Karpas-422 (cell line): Measurements from ENCODE around the gene FUOM. TPM values are rescaled to one million over a fixed set of nuclear protein-coding genes. Genes with fewer than 3 reads are reported as not detected.
A peak's percentile ranks its signal among the peaks of the same experiment; 100 is the strongest.

Experiments
- DNase-seq: peaks from one replicate; pipeline ENCODE4 v3.0.0-alpha.2; 2015
- H2AFZ ChIP-seq: fragments of 200-600 bp; sonication (generic); 2 replicates; pipeline ENCODE4 v1.6.1; 2014; ENCODE audit warnings: antibody characterized with exemption, low read length, mixed read lengths
- H3K27ac ChIP-seq: fragments of 200-600 bp; sonication (generic); 2 replicates; pipeline ENCODE4 v1.5.1; 2014; ENCODE audit warnings: mild to moderate bottlenecking, low read length, moderate library complexity
- H3K27me3 ChIP-seq: fragments of 200-600 bp; sonication (generic); 2 replicates; pipeline ENCODE4 v1.6.1; 2014; ENCODE audit warnings: low read length, mixed read lengths
- H3K36me3 ChIP-seq: fragments of 200-600 bp; sonication (generic); 2 replicates; pipeline ENCODE4 v1.6.1; 2014; ENCODE audit warnings: low read length, mixed read lengths; ENCODE audit not compliant: insufficient read depth
- H3K4me1 ChIP-seq: fragments of 200-600 bp; sonication (generic); 2 replicates; pipeline ENCODE4 v1.6.1; 2014; ENCODE audit warnings: mild to moderate bottlenecking, low read length, mixed read lengths
- H3K4me2 ChIP-seq: fragments of 200-600 bp; sonication (generic); 2 replicates; pipeline ENCODE4 v1.6.1; 2014; ENCODE audit warnings: low read length, low read depth, mild to moderate bottlenecking; ENCODE audit not compliant: poor library complexity, severe bottlenecking
- H3K4me3 ChIP-seq: fragments of 200-600 bp; sonication (generic); 2 replicates; pipeline ENCODE4 v1.5.1; 2014; ENCODE audit warnings: mild to moderate bottlenecking, antibody characterized with exemption, low read length, mixed read lengths
- H3K79me2 ChIP-seq: fragments of 200-600 bp; sonication (generic); 2 replicates; pipeline ENCODE4 v1.6.1; 2014; ENCODE audit warnings: mild to moderate bottlenecking, low read length, mixed read lengths
- H3K9ac ChIP-seq: fragments of 200-600 bp; sonication (generic); 2 replicates; pipeline ENCODE4 v1.6.0; 2014; ENCODE audit warnings: low read length
- H3K9me2 ChIP-seq: fragments of 200-600 bp; sonication (generic), shearing (Covaris generic); replicated peaks from 2 replicates; pipeline ENCODE4 v1.6.0; 2014; ENCODE audit warnings: mild to moderate bottlenecking, low read length, moderate library complexity; ENCODE audit not compliant: insufficient read depth
- H3K9me3 ChIP-seq: fragments of 300-700, 200-600 bp; sonication (generic); 2 replicates; pipeline ENCODE4 v1.6.1; 2014; ENCODE audit warnings: low read length, mixed read lengths
- H4K20me1 ChIP-seq: fragments of 200-600 bp; sonication (generic); 2 replicates; pipeline ENCODE4 v1.6.1; 2014; ENCODE audit warnings: mild to moderate bottlenecking, antibody characterized with exemption, low read length, low read depth; ENCODE audit not compliant: insufficient read depth
- total RNA-seq: library from RNA; depleted of rRNA; stranded (reverse); fragments of >200 nt; shearing (Covaris generic); gene quantifications from 2 replicates; pipeline ENCODE4 v1.2.3, GENCODE V29; 2014; ENCODE audit warnings: low replicate concordance

The FUOM gene
- total RNA-seq, 1 experiment from 2014 or later, result 0.97 TPM

GRCh38 chr10:133359972-133360610 is 2.3 kb upstream of the FUOM start:
- no peak overlapping the region for H3K9ac ChIP-seq
- DNase-seq, result no peak
- H3K4me2 ChIP-seq, result no peak overlapping the region
- H3K36me3 ChIP-seq, result no peaks in the 10 kb centered on the region
- H3K27me3 ChIP-seq, result no peaks in the 10 kb centered on the region
- peaks cover 5% of the 10 kb centered on the region; the same call in 1 of the 2 replicates for H3K4me1 ChIP-seq
- no peak overlapping the region for H2AFZ ChIP-seq
- H3K9me2 ChIP-seq, result no peaks in the 10 kb centered on the region
- H3K4me3 ChIP-seq, result no peak overlapping the region
- H4K20me1 ChIP-seq, result no peaks in the 10 kb centered on the region
- no peaks in the 10 kb centered on the region for H3K9me3 ChIP-seq
- no peak overlapping the region for H3K27ac ChIP-seq
- no peaks in the 10 kb centered on the region for H3K79me2 ChIP-seq

- H2AFZ ChIP-seq, result no peak overlapping the region
- DNase-seq, result no peak
- no peak overlapping the region for H3K9ac ChIP-seq
Measured at GRCh38 chr10:133359554-133359971, 1.7 kb upstream of the FUOM start.

GRCh38 chr10:133358925-133359310 is 1.1 kb upstream of the FUOM start:
- no peak overlapping the region for H3K4me2 ChIP-seq
- H3K36me3 ChIP-seq, result no peaks in the 10 kb centered on the region
- H3K27me3 ChIP-seq, result no peaks in the 10 kb centered on the region
- no peak overlapping the region for H3K9ac ChIP-seq
- H3K9me3 ChIP-seq, result no peaks in the 10 kb centered on the region
- H3K4me3 ChIP-seq, result no peak overlapping the region
- H3K4me1 ChIP-seq, result peaks cover 5% of the 10 kb centered on the region; the same call in 1 of the 2 replicates
- H3K79me2 ChIP-seq, result no peaks in the 10 kb centered on the region
- no peak overlapping the region for H3K27ac ChIP-seq
- no peak overlapping the region for H2AFZ ChIP-seq
- no peaks in the 10 kb centered on the region for H4K20me1 ChIP-seq
- no peaks in the 10 kb centered on the region for H3K9me2 ChIP-seq
- no peak for DNase-seq

More at GRCh38 chr10:133359554-133359971, 1.7 kb upstream of the FUOM start:
- H3K4me2 ChIP-seq, result no peak overlapping the region
- H4K20me1 ChIP-seq, result no peaks in the 10 kb centered on the region
- H3K36me3 ChIP-seq, result no peaks in the 10 kb centered on the region
- no peaks in the 10 kb centered on the region for H3K79me2 ChIP-seq
- no peaks in the 10 kb centered on the region for H3K9me2 ChIP-seq
- no peak overlapping the region for H3K4me3 ChIP-seq
- peaks cover 5% of the 10 kb centered on the region; the same call in 1 of the 2 replicates for H3K4me1 ChIP-seq
- no peak overlapping the region for H3K27ac ChIP-seq
- no peaks in the 10 kb centered on the region for H3K27me3 ChIP-seq
- no peaks in the 10 kb centered on the region for H3K9me3 ChIP-seq

GRCh38 chr10:133358162-133358924 is 524 bp upstream of the FUOM start:
- no peaks in the 10 kb centered on the region for H3K9me3 ChIP-seq
- no peaks in the 10 kb centered on the region for H3K27me3 ChIP-seq
- peaks cover 5% of the 10 kb centered on the region; the same call in 1 of the 2 replicates for H3K4me1 ChIP-seq
- DNase-seq, result no peak
- H3K9me2 ChIP-seq, result no peaks in the 10 kb centered on the region
- no peak overlapping the region for H3K4me3 ChIP-seq
- no peak overlapping the region for H3K9ac ChIP-seq
- no peaks in the 10 kb centered on the region for H3K36me3 ChIP-seq
- no peak overlapping the region for H3K4me2 ChIP-seq
- no peak overlapping the region for H3K27ac ChIP-seq
- no peaks in the 10 kb centered on the region for H3K79me2 ChIP-seq
- no peaks in the 10 kb centered on the region for H4K20me1 ChIP-seq
- H2AFZ ChIP-seq, result no peak overlapping the region

DNA sequence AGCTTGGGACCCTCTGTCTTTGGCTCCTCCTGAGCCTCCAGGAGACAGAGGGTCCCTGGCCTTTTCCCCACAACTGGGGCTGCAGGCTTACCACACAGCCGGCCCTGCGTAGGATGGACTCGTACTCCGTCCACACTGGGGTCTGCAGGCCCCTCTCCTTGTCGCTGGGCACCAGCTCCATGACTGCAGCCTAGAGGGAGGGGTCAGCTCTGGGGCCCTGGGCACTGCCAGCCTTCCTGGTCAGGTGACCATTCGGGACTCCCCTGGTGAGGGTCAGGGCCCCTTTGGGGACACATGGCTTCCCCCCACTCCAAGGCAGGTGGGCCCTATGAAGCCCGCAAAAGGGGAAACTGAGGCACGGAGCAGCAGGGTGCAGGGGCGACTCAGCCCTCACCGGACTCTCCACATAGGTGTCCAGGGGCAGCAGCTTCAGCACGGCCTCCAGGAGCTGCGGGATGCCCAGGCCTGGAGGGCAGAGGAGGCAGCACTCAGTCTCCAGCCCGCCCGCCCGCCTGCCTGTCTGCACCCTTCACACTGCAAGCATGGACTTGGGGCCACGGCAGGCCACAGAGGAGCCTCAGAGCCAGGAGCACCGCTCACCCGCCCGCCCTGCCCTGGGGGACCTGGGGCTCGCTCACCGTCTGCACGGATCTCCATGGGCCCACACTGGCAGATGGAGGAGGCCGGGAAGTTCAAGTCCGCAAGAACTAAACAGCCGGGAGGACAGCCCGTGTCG is 1.1 kb downstream of the FUOM start:
- H3K4me1 ChIP-seq, result peaks cover 5% of the 10 kb centered on the region; the same call in 1 of the 2 replicates
- H3K9me2 ChIP-seq, result no peaks in the 10 kb centered on the region
- H3K27ac ChIP-seq, result no peak overlapping the region
- no peaks in the 10 kb centered on the region for H3K27me3 ChIP-seq
- H3K4me3 ChIP-seq, result no peak overlapping the region
- no peaks in the 10 kb centered on the region for H3K9me3 ChIP-seq
- H4K20me1 ChIP-seq, result no peaks in the 10 kb centered on the region
- no peak for DNase-seq
- no peaks in the 10 kb centered on the region for H3K79me2 ChIP-seq
- H3K9ac ChIP-seq, result no peak overlapping the region
- H3K36me3 ChIP-seq, result no peaks in the 10 kb centered on the region
- peak overlapping the region; percentile 7 for H3K4me2 ChIP-seq
- H2AFZ ChIP-seq, result no peak overlapping the region

- no peak overlapping the region for H3K4me2 ChIP-seq
- no peak overlapping the region for H3K27ac ChIP-seq
- H3K36me3 ChIP-seq, result no peaks in the 10 kb centered on the region
- H3K4me1 ChIP-seq, result peaks cover 5% of the 10 kb centered on the region; the same call in 1 of the 2 replicates
- H3K4me3 ChIP-seq, result no peak overlapping the region
- no peak overlapping the region for H3K9ac ChIP-seq
- no peak for DNase-seq
- no peaks in the 10 kb centered on the region for H3K27me3 ChIP-seq
- H3K9me2 ChIP-seq, result no peaks in the 10 kb centered on the region
- H2AFZ ChIP-seq, result no peak overlapping the region
- H3K79me2 ChIP-seq, result no peaks in the 10 kb centered on the region
- no peaks in the 10 kb centered on the region for H4K20me1 ChIP-seq
- H3K9me3 ChIP-seq, result no peaks in the 10 kb centered on the region
Measured at GRCh38 chr10:133355991-133356390, 1.8 kb downstream of the FUOM start.

GRCh38 chr10:133355266-133355665 is 2.6 kb downstream of the FUOM start:
- Histone ChIP-seq H3K4me3 (no peak overlapping the region), H3K27ac (no peak overlapping the region), H3K9me2 (no peaks in the 10 kb centered on the region), H3K4me2 (no peak overlapping the region), H3K4me1 (peaks cover 5% of the 10 kb centered on the region; the same call in 1 of the 2 replicates), H3K9ac (no peak overlapping the region), H3K9me3 (no peaks in the 10 kb centered on the region), H4K20me1 (no peaks in the 10 kb centered on the region), H2AFZ (no peak overlapping the region), H3K27me3 (no peaks in the 10 kb centered on the region), H3K79me2 (no peaks in the 10 kb centered on the region), H3K36me3 (no peaks in the 10 kb centered on the region)
- DNase-seq, result no peak

- no peaks in the 10 kb centered on the region for H3K36me3 ChIP-seq
- peaks cover 5% of the 10 kb centered on the region; the same call in 1 of the 2 replicates for H3K4me1 ChIP-seq
- no peak overlapping the region for H3K9ac ChIP-seq
- no peak overlapping the region for H3K27ac ChIP-seq
- no peak overlapping the region for H3K4me2 ChIP-seq
- H3K9me2 ChIP-seq, result no peaks in the 10 kb centered on the region
- H3K27me3 ChIP-seq, result no peaks in the 10 kb centered on the region
- no peak for DNase-seq
- H4K20me1 ChIP-seq, result no peaks in the 10 kb centered on the region
- H3K79me2 ChIP-seq, result no peaks in the 10 kb centered on the region
- no peaks in the 10 kb centered on the region for H3K9me3 ChIP-seq
- H3K4me3 ChIP-seq, result no peak overlapping the region
- no peak overlapping the region for H2AFZ ChIP-seq
Measured at GRCh38 chr10:133354672-133355240, 3.1 kb downstream of the FUOM start.
